Neural cell (in vitro differentiated cells): Measurements from ENCODE around the gene AGFG1.

ENCODE experiments used
- MXI1 ChIP-seq: fragments of 450-650 bp; conservative IDR thresholded peaks from 2 replicates; pipeline ENCODE4 v1.6.1; 2014; ENCODE audit warnings: antibody characterized with exemption, mild to moderate bottlenecking; ENCODE audit not compliant: poor library complexity, severe bottlenecking
- POLR2AphosphoS5 ChIP-seq: IDR thresholded peaks from 2 replicates; pipeline ENCODE4 v1.6.1; 2012
- TAF1 ChIP-seq: IDR thresholded peaks from 2 replicates; pipeline ENCODE4 v1.6.1; 2012; ENCODE audit warnings: low read depth
- TF ChIP-seq, protein P1 (sequence below): fragments of 450-650 bp; IDR thresholded peaks from 2 replicates; pipeline ENCODE4 v1.5.1; 2014; ENCODE audit warnings: antibody characterized with exemption, mild to moderate bottlenecking, moderate library complexity; ENCODE audit not compliant: poor library complexity, severe bottlenecking

GRCh38 chr2:227454323-227454860 is 17.6 kb upstream of the AGFG1 start:
- TF ChIP-seq POLR2AphosphoS5 (no peak), TAF1 (no peak), MXI1 (no peak)
- TF ChIP-seq, protein P1, sequence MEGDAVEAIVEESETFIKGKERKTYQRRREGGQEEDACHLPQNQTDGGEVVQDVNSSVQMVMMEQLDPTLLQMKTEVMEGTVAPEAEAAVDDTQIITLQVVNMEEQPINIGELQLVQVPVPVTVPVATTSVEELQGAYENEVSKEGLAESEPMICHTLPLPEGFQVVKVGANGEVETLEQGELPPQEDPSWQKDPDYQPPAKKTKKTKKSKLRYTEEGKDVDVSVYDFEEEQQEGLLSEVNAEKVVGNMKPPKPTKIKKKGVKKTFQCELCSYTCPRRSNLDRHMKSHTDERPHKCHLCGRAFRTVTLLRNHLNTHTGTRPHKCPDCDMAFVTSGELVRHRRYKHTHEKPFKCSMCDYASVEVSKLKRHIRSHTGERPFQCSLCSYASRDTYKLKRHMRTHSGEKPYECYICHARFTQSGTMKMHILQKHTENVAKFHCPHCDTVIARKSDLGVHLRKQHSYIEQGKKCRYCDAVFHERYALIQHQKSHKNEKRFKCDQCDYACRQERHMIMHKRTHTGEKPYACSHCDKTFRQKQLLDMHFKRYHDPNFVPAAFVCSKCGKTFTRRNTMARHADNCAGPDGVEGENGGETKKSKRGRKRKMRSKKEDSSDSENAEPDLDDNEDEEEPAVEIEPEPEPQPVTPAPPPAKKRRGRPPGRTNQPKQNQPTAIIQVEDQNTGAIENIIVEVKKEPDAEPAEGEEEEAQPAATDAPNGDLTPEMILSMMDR, result no peak
